Left ventricle myocardium superior (tissue), 1 donor: ENCODE data around the gene ZCCHC24. TPM values are rescaled to one million over a fixed set of nuclear protein-coding genes. Genes with fewer than 3 reads are reported as not detected.

Source experiments
- ATAC-seq: fragments of 200-7000 bp; cut with Tn5 transposase; one replicate; pipeline ENCODE4 v1.9.1; 2020; ENCODE audit warnings: mild to moderate bottlenecking, moderate library complexity
- DNase-seq: peaks from one replicate; pipeline ENCODE4 v3.0.0-alpha.2; 2020
- intact Hi-C: fragments of 100-400 bp; cut with micrococcal nuclease; formaldehyde crosslinking; loops from one replicate; pipeline ENCODE4 v1.11.0; 2022
- total RNA-seq: library from RNA; stranded (reverse); fragmentation: NEBNext Ultra II Directional; extraction: Animal tissue kit (Norgen Biotek cat#: 25700); gene quantifications from one replicate; pipeline ENCODE4 v1.2.1, GENCODE V29; 2021
- donor health status: DM: no; HTN: yes; CAD: no; lungs with severe emphysema.

ZCCHC24 gene
- total RNA-seq, 1 donor from 2014 or later = 49.0 TPM

DNA sequence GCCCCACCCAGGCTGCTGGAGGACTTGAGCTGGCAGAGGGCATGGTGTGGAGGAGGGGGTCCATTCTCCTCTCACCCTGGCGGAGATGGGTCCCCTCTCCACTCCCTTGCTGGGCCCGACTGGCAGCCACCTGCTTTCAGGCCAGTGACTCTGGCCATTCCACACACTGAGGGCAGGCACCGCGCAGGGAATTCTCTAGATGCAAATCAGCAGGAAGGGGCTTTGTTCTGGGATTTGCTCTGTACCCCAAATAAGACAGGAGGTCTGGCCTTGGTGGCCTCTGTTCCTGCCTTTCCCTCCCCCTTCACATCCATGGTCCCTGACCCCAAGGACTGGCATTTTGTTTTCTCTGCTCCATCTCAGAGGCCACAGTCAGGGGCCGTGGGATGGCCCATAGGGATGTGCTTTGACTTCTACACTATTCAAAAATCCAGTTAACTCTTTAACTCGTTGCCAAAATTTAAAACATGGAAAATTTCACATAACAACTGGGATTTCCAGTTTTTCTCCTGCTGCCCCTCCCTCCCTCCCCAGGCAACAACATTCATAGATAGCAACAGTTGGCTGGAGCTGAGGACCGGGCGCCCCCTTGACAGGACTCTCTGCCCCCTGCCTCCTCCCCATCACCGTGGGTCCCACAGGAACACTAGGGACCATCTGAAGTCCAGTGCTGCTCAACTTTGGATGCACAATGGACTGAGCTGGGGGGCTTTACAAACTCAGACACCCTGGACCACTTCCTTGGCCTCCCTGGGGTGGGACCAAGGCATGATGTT is 64.3 kb downstream of the ZCCHC24 start:
- ATAC-seq = peak; percentile 9
- intact Hi-C loops = no loop called here
- no peak for DNase-seq

DNA sequence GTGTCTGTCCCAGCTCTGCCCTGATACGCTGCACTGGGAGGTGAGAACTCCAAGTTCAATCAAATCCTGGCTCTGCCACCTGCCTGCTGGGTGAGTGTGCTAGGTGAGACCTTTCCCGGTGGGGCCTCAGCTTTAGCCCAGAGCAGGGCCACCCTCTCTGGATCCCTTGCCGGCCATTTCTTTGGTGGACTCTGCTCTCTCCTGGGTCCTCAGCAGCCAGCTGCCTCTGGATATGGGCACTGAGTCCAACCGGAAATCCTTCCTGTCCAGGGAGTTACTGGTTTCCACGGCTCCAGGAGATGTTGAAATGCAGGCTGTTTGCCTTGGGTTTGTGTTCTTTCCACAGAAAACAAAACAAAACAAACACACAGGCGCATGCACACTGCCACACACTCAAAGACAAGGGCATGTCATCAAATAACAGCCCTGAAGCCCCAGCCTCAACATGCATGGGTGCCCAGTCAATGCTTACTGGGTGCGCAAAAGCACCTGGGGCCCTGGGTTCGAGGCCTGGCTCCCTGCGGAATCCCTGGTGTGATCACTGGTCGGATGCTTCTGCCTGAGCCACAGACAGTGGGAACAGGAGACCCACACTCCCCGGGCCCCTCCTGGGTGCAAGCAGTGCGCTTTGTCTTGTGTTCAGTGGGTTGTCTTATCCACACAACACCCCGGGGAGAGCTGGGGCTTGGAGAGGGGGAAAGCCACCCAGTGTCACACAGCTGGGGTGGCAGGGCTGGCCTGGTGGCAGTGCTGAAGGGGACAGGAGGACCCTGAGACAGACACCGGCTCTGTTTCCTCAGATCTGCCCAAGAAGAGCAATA is 65.1 kb downstream of the ZCCHC24 start:
- intact Hi-C loops = no loop called here
- DNase-seq (no peak), ATAC-seq (peak; percentile 59)

DNA sequence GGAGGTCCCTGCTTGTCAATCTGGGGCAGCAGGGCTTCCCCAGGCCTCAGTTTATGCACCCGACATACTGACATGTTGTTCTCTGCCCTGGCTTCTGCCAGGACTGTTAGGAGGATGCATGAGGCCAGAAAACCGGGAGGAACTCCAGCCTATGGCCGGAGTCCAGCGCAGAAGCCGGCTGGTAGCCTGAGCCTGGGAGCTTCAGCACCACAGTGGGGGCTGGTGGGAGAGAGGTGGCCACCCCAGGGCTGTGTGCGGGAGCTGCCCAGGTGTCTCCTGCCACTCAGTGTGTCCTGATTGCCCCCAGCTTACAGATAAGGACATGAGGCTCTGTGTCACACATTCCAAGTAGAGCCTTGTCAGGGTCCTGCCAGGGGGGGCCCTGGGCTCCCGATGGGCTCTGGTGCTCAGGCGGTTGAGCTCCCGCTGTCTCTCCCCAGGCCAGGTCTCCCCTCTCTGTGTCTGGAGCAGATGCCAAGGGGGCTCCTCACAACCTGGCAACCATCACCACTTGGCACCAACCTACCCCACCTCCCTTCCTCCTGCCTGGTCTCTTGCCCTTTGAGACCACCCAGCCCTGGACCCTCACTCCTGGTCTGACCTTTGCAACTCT is 65.8 kb downstream of the ZCCHC24 start:
- intact Hi-C loops = no loop called here
- DNase-seq (peak; percentile 74), ATAC-seq (peak; percentile 47)

DNA sequence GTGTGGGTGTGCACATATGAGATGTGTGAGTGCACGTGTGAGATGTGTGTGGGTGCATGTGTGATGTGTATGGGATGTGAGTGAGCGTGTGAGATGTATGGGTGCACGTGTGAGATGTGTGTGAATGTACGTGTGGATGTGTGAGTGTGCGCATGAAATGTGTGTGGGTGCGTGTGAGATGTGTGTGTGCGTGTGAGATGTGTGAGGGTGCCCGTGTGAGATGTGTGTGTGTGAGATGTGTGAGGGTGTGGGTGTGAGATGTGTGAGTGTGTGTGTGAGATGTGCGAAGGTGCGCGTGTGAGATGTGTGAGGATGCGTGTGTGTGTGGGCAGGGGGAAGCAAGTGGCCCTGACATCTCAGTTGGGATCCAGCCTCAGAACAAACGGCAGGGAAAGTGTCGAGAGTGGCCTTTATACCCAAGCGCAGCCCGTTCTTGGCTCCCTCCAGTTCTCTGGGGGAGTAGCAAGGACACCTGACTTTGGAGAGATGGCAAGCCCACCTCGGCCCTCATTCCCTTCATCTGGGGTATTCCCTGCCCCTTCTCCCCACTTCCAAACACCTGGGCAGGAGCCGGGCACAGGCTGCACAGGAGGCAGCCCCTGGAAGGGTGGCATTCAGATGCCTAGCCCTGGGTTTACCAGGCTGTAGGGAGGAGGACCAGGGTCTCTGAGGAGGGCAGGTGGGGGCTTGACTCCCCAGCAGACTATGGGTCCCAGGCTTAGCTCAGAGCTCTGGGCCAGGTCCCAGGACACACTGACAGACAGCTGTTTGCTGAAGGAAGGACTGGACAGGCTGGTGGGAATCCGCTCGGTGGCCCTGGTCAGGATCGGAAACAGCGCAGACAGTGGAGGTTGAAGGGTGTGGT is 66.5 kb downstream of the ZCCHC24 start:
- no peak for DNase-seq
- ATAC-seq = peak; percentile 1
- intact Hi-C loops = no loop called here

DNA sequence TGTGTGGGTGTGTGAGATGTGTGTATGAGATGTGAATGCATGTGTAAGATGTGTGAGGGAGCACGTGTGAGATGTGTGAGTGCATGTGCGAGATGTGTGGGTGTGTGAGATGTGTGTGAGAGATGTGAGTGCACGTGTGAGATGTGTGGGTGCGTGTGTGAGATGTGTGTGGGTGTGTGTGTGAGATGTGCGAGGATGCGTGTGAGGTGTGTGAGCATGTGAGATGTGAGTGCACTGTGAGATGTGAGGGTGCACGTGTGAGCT is 67.1 kb downstream of the ZCCHC24 start:
- ATAC-seq (no peak), DNase-seq (no peak)
- intact Hi-C loops = no loop called here

DNA sequence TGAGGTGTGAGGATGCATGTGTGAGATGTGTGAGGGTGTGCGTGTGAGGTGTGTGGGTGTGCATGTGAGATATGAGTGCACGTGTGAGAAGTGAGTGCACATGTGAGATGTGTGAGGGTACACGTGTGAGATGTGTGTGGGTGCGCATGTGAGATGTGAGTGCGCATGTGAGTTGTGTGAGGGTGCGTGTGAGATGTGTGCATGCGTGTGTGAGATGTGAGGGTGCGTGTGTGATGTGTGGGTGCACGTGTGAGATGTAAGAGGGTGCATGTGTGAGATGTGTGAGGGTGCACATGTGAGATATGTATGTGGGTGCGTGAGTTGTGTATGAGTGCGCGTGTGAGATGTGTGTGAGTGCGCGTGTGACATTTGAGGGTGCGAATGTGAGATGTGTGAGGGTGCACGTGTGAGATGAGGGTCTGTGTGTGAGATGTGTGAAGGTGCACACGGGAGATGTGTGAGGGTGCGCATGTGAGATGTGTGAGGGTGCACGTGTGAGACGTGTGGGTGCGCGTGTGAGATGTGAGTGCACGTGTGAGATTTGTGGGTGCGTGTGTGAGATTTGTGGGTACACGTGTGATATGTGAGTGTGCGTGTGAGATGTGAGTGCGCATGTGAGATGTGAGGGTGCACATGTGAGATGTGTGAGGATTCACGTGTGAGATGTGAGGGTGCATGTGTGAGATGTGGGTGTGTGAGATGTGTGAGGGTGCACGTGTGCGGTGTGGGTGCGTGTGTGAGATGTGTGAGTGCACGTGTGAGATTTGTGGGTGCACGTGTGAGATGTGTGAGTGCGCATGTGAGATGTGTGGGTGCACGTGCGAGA is 67.7 kb downstream of the ZCCHC24 start:
- ATAC-seq (no peak), DNase-seq (no peak)
- intact Hi-C loops = no loop called here

DNA sequence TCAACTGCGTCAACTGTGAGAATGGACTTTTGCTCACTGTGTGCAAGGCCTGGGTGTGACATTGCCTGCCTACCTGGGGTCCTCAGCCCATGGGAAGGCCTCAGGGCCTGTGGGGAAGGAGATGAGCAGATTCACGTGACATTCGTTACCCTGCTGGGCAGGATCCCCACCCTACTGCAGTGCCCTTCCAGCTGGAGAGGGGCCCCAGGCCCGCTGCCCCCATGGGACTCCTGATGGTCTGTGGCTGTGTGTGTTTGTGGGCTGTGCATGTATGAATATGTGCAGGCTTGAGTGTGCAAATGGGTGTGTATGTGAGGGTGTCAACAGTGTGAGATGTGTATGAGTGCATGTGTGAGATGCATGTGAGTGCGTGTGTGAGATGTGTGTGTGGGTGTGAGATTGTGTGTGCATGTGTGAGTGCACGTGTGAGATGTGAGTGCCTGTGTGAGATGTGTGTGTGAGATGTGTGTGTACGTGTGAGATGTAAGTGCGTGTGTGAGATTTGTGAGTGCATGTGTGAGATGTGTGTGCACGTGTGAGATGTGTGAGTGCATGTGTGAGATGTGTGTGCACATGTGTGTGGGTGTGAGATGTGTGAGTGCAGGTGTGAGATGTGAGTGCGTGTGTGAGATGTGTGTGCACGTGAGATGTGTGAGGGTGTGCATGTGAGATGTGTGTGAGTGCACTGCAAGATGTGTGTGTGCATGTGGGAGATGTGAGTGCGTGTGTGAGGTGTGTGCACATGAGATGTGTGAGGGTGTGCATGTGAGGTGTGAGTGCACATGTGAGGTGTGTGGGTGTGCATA is 68.5 kb downstream of the ZCCHC24 start:
- no peak for ATAC-seq
- intact Hi-C loops = no loop called here
- DNase-seq = no peak

DNA sequence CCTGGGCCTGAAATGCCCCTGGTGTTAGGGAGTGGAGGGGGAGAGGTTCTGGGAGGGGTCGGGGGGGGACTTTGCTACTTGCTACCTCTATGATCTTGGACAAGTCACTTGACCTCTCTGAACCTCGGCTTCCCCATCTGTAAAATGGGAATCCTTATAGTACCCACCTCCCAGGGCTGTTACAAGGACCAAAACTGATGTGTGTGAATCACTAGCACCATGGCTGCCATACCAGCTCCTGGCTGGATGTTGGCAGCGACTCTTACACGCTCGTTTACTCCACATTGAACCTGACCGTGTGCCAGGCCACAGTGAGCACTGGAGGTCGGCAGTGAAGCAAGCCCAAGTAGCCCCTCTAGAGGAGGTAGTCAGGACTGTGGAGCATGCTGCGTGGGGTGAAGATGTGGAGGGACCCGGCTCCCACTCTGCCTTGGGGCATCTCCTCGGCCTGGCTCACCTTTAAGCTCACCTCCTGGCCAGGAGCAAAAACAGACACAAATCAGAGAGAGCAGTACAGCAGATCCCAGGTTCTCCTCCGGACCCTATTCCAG is 69.3 kb downstream of the ZCCHC24 start:
- ATAC-seq (no peak), DNase-seq (no peak)
- intact Hi-C loops = no loop called here

DNA sequence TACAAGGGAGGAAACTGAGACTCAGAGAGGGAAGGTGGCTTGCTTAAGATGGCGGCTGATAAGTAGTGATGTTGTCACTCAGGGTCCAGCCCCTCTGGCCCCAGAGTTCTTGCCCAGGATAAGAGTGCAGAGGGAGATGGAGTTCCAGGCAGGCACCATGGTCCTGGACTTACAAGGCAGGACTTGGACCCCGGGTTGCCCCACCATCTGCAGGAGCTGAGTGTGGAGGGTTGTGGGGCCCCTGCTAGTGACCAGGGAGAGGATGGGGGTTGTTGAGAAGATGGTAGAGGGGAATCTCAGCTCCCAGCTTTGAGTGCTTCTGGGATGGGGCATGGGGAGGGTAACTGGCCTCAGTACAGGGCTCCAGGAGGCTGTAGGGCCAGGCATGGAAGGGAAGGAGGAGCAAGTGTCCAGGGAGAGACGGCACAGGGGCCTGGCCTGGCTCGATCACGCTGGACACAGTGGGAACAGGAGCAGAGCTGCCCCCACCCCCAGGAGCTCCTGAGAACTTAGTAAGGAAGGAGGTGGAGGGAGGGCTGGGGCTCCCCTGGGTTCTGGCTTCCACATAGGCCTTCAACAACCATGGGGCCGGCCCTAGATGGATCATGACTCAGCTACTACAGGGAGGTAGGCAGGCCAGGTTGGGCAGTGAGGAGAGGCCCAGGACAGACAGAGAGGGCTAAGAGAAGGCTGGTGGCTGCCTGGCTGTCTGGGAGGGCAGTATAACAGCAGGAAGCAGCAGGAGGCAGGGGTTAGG is 69.9 kb downstream of the ZCCHC24 start:
- DNase-seq = no peak
- no peak for ATAC-seq
- intact Hi-C loops = no loop called here

DNA sequence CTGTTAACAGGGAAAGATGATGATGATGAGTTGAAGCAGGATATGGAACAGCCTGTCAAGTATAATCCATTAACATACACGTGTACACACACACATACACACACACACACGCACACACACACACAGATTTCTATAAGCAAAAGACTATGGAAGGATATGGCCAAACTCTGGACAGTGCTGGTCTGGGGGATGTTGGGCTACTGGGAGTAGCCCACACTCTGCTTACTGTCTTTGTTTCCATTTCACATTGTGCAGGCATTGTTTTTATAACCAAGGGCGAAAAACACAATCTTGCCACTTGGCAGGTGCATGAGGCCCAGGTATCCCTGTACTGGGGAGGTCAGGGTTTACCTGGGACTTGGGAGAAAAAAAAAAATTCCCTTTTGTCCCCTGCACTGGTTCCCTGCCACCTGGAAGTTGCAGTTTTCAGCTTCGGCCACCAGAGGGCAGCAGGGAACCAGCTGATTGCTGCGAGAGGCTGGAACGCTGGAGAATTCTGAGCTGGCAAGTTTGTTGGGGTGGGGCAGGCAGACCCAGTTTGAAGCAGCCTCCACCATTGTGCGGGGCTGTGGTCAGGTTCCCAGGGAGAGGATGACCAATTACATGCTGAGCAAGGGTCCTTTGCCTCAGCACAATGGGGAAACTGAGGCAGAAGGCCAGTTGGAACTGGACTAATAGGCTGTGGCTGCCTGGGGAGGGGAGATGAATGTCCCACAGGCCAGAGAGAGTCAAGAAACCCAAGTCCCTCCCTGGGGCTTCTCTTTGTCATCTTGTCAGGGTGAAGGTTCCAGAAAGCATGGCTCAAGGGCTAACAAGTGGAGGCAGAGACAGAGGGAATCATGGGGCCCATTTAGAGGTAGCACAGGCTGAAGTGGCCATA is 70.9 kb downstream of the ZCCHC24 start:
- peak; percentile 60 for ATAC-seq
- peak; percentile 86 for DNase-seq
- intact Hi-C loops = loop anchor here (5.0 kb wide), 1 partner anchor 113 kb away; no protein-coding TSS in a partner anchor

DNA sequence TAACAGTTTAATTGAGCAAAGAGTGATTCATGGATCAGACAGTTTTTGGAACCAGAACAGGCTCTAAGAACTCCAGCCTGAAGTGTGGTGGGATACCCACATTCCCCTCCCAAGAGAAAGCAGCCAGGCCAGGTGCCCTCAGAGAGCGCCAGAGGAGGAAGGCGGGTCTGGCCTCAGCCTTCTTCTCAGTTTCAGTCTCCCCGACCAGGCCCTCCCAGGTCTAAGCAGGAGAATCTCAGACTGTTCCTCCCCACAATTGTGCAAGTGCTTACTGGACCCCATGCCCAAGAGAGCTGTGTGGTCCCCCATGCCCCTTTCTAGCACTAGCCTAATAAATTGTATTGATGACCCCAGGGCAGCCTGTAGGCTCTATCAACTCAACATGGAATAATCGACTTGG is 72.6 kb downstream of the ZCCHC24 start:
- intact Hi-C loops = loop anchor here (5.0 kb wide), 1 partner anchor 114 kb away; no protein-coding TSS in a partner anchor
- DNase-seq = no peak
- no peak for ATAC-seq

DNA sequence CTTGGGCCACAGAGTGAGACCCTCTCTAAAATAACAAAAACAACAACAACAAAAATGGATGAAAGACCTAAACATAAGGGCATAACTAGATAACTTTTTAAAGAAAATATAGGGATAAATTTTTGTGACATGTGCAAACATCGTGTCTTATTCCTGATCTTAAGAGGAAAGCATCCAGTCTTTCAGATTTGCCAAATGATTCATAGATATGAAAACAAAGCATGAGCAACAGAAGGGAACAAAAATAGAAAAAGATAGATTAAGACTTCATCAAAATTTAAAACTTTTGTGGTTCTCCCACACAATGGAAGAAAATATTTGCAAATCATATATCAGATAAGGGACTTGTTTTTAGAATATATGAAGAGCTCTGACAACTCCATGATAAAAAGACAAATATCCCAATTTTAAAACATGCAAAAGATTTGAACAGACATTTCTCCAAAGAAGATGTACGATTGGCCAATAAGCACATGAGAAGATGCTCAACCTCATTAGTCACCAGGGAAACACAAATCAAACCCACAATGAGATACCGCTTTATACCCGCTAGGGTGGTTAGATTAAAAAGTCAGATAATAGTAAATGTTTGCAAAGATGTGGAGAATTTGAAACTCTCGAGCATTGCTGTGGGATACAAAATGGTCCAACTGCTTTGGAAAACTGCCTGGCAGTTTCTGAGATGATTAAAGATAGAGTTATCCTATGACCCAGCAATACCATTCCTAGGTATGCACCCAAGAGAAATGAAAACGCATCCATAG is 77.8 kb downstream of the ZCCHC24 start:
- intact Hi-C loops = no loop called here
- DNase-seq (no peak), ATAC-seq (no peak)

DNA sequence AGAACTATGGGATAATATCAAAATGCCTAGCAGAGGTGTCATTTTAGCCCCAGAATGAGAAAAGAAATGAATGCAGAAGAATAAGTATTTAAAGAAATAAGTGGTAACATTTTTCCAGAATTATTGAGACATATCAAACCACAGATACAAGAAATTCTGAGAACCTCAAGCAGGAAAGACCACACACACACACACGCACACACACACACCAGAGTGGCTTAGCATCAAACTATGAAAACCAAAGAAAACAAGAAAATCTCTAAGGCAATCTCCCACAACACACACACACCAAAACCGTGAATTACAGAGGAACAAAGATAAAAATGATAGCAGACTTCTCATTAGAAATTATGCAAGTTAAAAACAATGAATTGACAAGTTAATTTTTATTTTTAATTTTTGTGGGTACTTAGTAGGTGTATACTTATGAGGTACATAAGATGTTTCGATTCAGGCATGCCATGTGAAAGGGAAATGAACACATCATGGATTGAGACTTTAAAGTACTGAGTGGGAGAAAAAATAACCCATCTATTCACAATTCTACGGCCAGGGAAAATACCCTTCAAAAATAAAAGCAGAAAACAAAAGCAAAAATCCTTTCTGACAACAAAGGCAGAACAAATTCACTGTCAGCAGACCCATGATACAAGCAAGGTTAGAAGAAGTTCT is 83.6 kb downstream of the ZCCHC24 start:
- no peak for ATAC-seq
- no peak for DNase-seq
- intact Hi-C loops = no loop called here

DNA sequence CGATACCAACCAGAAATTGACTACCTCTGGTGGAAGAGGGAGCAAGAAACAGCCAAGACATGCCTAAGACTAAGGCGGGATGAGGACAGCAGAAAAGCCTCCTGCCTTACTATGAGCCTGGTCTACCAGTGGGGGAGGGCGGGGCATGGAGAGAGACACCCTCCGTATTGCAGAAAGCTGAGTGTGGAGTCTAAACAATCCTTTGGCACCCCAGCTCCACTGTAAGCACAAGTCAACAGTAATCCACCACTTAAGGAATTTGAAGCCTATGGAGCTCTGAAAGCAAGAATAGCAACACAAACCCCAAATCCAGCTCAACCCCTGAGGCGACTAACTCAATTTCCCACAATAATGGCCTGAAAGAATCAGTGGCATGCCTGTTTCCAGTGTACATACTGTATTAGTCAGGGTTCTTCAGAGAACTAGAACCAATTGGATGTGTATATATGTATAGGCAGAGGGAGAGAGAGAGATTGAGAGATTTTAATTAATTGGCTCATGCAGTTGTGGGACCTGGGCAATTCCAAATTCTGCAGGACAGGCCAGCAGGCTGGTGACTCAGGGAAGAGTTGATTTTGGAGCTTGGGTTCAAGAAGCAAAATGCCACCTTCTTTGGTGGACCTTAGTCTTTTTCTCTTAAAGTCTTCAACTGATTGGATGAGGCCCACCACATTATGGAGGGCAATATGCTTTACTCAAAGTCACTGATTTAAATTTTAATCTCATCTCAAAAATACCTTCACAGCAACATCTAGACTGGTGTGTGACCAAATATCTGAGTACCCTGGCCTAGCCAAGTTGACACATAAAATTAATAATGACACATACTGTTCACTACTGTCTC is 84.7 kb downstream of the ZCCHC24 start:
- intact Hi-C loops = no loop called here
- ATAC-seq = no peak
- DNase-seq = no peak
